HG03469 (cell line): ENCODE results near the gene FERMT2.
"Not testable (repeated sequence)": the region's sequence is repeated elsewhere in the genome, so short reads cannot be mapped to it uniquely, and the experiment has no call there.

Experiments
- ATAC-seq: cut with Tn5 transposase; IDR thresholded peaks from one replicate; pipeline ENCODE4 v1.9.1; 2021; ENCODE audit warnings: mild to moderate bottlenecking, moderate library complexity, moderate number of reproducible peaks; ENCODE audit not compliant: unreplicated experiment

The FERMT2 gene

GRCh38 chr14:52868911-52869618 lies 81.8 kb downstream of the FERMT2 start:
- ATAC-seq: no peak

DNA sequence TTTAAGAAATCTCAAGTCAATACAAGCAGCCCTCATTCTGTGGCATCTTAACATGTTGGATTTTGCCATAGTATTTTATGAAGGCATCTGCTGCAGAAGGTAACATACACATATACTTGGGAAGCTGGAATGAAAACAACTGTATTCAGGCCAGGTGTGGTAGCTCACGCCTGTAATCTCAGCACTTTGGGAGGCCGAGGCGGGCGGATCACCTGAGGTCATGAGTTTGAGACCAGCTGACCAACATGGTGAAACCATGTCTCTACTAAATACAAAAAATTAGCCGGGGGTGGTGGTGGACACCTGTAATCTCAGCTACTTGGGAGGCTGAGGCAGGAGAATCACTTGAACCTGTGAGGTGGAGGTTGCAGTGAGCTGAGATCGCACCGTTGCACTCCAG lies 86.0 kb downstream of the FERMT2 start:
- not testable (repeated sequence) for ATAC-seq

- no peak for ATAC-seq
Measured at GRCh38 chr14:52863334-52863700, 87.5 kb downstream of the FERMT2 start.

GRCh38 chr14:52862632-52863333 lies 88.1 kb downstream of the FERMT2 start:
- no peak for ATAC-seq

- ATAC-seq: no peak
Measured at GRCh38 chr14:52861403-52861802, 89.4 kb downstream of the FERMT2 start.

DNA sequence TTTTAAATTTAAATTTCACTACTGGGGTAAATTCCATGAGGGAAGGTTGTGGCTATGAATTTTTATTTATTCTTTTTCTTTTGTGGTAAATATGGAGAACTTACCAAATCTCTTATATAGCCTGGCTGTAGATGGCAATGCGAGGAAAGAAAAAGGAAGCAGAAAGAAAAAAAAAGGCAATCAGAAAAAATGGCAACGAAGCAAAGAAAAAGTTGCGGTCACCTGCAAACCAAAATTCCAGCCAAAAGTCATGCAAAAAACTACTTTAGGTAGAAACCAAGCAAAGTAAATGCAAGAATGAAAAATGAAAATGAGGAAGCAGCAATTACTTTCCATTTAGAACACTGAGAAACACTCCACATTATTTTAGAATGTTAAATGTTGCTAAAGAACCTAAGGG lies 89.9 kb downstream of the FERMT2 start:
- no peak for ATAC-seq

DNA sequence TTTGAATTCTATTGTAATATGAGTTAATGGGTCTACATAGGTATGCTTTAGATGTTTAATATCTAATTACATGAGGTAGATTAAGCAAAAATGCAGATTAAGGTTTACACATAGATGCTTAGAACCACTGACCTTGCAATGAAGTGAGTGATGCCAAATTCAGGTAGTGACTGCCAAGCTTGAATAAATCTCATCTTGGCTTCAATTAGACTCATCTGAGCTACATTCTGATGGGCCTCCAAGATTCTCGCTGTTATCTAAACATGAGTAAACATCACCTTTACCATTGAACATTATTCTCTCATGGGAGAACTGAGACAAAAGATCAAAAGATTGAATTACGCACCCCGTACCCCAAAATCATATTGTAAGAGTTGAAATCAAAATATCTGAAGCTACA lies 90.6 kb downstream of the FERMT2 start:
- ATAC-seq: no peak

- no peak for ATAC-seq
Measured at GRCh38 chr14:52856139-52856538, 94.7 kb downstream of the FERMT2 start.

GRCh38 chr14:52853522-52853854 lies 97.4 kb downstream of the FERMT2 start:
- no peak for ATAC-seq

- ATAC-seq: no peak
Measured at GRCh38 chr14:52852810-52853521, 97.9 kb downstream of the FERMT2 start.

GRCh38 chr14:52850451-52850909 lies 100.4 kb downstream of the FERMT2 start:
- no peak for ATAC-seq

GRCh38 chr14:52848626-52849025 lies 102.2 kb downstream of the FERMT2 start:
- no peak for ATAC-seq

DNA sequence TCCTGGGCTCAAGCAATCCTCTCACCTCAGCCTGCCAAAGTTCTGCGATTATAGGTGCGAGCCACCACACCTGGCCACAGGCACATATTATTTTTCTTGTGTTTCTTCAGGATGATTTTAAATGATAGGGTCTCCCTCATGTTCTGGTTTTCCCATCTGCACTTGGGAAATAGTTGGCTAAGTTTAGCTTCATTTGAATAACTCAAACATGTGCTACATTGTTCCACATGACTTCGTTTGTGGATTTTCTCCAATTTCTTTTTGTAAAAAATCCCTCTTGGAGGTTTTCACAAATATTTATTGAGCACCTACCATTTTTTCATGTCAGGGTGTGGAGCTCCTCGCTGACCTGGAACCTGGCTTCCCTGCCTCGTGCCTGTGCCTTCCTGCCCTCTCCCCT lies 104.3 kb downstream of the FERMT2 start:
- ATAC-seq: no peak

DNA sequence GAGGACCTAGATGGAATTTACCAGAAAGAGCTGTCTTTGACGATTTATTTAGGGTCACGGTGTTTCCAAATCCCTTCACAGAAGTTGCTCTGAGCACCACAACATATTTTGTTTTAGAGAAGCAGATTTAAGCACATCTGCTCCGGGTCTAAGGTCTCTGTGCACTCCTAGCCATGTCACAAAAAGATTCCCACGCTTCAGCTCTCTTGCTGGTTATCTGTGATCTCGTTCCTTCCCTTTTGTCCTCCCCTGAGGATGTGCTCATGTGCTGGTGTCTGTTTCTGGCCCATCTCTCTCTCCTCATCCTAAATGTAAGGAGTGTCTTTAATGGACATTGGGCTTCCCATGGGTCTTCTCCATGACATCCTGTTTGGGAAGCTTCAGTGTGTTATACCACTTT lies 105.8 kb downstream of the FERMT2 start:
- ATAC-seq: no peak

GRCh38 chr14:52844262-52845060 lies 106.4 kb downstream of the FERMT2 start:
- no peak for ATAC-seq

- no peak for ATAC-seq
Measured at GRCh38 chr14:52840877-52841276, 110.0 kb downstream of the FERMT2 start.

- ATAC-seq: no peak
Measured at GRCh38 chr14:52837451-52837850, 113.4 kb downstream of the FERMT2 start.

DNA sequence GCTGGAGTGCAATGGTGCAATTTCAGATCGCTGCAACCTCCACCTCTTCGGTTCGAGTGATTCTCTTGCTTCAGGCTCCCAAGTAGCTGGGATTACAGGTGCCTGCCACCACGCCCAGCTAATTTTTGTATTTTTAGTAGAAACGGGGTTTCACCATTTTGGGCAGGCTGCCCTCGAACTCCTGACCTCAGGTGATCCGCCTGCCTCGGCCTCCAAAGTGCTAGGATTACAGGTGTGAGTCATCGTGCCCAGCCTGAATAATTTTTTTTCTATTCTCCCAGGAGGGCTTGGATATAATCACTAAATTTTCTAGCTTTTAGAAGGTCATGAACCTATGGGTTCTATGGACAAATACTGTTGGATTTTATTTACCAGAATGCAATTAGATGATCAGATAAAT lies 114.8 kb downstream of the FERMT2 start:
- no peak for ATAC-seq

DNA sequence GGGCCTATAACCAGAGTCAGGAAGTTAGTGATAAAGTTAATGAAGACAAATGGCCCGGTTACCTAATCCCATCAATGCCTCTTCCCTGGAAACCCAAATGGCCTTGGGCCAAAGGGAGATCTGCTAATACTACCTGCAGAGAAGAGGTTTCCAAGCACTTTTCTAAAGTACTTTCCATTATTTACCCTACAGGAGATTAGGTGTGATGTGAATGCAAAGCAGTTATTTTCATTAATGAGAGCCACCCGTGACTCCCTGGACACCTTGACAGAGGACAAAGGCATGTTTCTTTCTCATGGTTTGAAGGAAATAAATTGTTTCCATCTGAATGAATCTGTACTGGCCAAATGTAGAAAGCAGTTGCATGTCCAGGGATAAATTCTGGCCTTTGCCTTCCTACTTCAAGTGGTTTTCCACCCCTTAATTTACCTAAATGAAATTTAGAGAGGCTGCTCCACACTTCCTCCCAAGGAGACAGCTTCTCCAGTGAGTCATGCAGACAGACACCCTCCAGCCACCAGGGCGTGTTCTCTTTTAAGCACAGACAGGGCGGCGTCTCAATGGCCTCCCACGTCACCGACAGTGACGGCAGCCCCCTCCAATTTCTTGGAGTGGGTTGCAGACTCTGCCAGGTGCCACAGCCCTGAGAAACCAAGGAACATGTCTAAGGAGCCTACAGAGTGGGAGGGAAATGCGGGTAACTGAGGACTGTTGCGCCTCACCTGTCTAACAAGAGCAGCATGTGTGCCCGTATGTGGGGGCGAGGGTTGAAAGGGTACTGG lies 115.5 kb downstream of the FERMT2 start:
- ATAC-seq: no peak

- ATAC-seq: no peak
Measured at GRCh38 chr14:52834440-52834842, 116.4 kb downstream of the FERMT2 start.
